Muscle layer of colon (tissue), 2 donors: ENCODE results near the gene SH2D3C.

Experiments
- H3K27ac ChIP-seq: one replicate; pipeline ENCODE4 v1.7.0; 2013; ENCODE audit warnings: low read depth, mild to moderate bottlenecking, low read length, moderate library complexity
- H3K27me3 ChIP-seq, 2 donors: one replicate each; pipeline ENCODE4 v1.7.0; 2013; ENCODE audit warnings: low read length in 2 of 2, mild to moderate bottlenecking in 2 of 2; ENCODE audit not compliant: insufficient read depth in 2 of 2, control insufficient read depth in 1 of 2
- H3K36me3 ChIP-seq: one replicate; pipeline ENCODE4 v1.7.0; 2013; ENCODE audit warnings: mild to moderate bottlenecking, low read length; ENCODE audit not compliant: insufficient read depth
- H3K4me1 ChIP-seq: one replicate; pipeline ENCODE4 v1.7.0; 2013; ENCODE audit warnings: mild to moderate bottlenecking, low read length; ENCODE audit not compliant: insufficient read depth
- H3K4me3 ChIP-seq, 2 donors: one replicate each; pipeline ENCODE4 v1.7.0; 2013; ENCODE audit warnings: low read length in 2 of 2, low read depth in 1 of 2, mild to moderate bottlenecking in 1 of 2, moderate library complexity in 1 of 2
- H3K9ac ChIP-seq: one replicate; pipeline ENCODE4 v1.7.0; 2013; ENCODE audit warnings: low read length
- H3K9me3 ChIP-seq: one replicate; pipeline ENCODE4 v1.7.0; 2013; ENCODE audit warnings: mild to moderate bottlenecking, low read length
- donor health status: abdominal sarcoma.
- donor health status: Adenocarcinoma of cecum.

Gene SH2D3C

DNA sequence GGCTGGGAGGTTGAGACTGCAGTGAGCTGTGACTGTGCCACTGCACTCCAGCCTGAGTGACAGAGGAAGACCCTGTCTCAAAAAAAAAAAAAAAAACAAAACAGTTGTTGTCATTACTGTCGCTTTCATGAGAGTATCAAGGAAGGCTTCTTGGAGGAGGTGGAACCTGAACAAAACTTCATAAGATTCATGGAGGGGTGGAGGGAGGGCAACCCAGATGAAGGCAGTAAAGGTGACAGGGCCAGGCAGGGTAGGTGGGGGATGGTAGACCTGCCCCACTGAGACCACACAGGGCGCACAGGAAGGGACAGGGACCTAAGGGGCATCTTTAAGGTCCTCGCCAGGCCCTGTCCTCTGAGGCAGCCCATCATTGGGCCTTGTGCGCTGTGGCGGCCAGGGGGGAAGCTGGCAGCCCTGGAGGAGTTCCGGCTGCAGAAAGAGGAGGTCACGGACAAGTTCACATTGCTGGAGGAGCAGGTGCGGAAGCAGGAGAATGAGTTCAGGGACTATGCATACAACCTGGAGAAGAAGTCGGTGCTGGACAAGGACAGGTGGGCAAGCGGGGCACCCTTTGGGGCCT, 68.2 kb downstream of the SH2D3C start:
- no peak overlapping the region for H3K27ac ChIP-seq
- no peak overlapping the region for H3K9ac ChIP-seq
- H3K9me3 ChIP-seq, result no peaks in the 10 kb centered on the region
- no peak overlapping the region for H3K4me3 ChIP-seq
- H3K27me3 ChIP-seq, result peaks cover 0 to 4% of the 10 kb centered on the region in 2 donors
- no peaks in the 10 kb centered on the region for H3K36me3 ChIP-seq
- peaks cover 6% of the 10 kb centered on the region for H3K4me1 ChIP-seq

DNA sequence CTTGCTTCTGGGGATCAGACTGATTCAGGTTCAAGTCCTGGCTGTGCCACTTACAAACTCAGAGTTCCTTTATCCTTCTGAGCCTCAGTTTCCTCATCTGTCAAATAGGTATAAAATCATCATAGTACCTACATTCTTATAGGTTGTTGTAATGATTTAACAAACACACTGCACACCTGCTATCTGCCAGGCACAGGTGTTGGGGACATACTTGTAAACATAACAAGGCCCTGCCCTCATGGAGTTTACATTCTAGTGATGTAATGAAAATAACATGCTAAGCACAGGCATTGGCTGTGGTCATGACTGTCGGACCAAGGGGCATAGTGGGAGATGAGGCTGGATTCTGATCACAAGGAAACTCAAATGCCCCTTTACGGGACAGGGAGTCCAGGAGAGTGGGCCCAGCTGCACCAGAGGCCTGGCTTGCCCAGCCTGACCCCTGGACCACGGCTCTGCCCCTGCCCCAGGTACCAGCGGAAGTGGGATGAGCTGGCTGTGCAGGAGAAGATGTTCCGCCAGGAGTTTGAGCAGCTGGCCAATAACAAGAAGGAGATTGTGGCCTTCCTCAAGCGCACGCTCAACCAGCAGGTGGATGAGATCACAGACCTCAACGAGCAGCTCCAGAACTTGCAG, 69.4 kb downstream of the SH2D3C start:
- H3K36me3 ChIP-seq, result no peaks in the 10 kb centered on the region
- no peak overlapping the region for H3K27ac ChIP-seq
- no peak overlapping the region for H3K4me3 ChIP-seq
- H3K9me3 ChIP-seq, result no peaks in the 10 kb centered on the region
- peaks cover under 1% of the 10 kb centered on the region for H3K4me1 ChIP-seq
- peaks cover 0 to 4% of the 10 kb centered on the region in 2 donors for H3K27me3 ChIP-seq
- no peak overlapping the region for H3K9ac ChIP-seq

DNA sequence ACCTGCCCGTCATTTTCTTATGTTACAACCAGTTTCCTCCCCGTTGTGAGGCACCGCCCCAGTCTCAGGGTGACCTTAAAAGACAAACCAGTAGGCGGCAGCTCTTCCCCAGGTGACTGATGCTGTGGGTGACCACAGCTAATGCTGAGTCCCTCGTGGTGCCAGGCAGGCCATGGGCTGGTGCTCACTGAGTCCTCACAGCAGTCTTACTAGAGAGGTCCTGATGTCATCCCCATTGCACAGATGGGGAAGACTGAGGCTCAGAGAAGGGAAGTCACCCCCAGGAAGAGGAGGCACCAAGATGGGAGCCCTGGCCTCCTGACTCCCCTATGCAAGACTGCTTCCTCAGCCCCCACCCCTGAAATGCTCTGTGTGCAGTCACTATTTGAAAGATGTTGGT, 70.7 kb downstream of the SH2D3C start:
- no peak overlapping the region for H3K9ac ChIP-seq
- no peaks in the 10 kb centered on the region for H3K36me3 ChIP-seq
- no peak overlapping the region for H3K27ac ChIP-seq
- no peaks in the 10 kb centered on the region for H3K9me3 ChIP-seq
- H3K4me1 ChIP-seq, result no peaks in the 10 kb centered on the region
- no peak overlapping the region for H3K4me3 ChIP-seq
- H3K27me3 ChIP-seq, result peaks cover 0 to 4% of the 10 kb centered on the region in 2 donors

DNA sequence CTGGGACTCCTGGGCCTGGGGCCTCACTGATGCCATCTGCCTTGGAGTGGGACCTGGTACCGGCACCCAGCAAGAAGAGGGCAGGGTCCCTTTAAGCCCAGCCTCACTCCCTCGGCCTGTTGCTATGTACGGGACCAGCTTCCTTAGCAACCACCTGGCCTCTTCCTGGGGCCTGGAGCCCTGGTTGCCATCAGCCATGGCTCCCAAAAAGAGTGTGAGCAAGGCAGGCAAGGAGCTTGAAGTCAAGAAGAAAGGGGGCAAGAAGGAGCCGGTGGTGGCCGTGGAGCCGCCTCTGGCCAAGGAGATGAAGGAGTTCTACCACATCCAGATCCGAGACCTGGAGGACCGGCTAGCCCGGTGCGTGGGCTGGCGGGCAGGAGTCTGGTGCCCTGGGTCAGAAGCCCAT, 71.6 kb downstream of the SH2D3C start, which contains the start of gene CFAP157:
CFAP157 (plus strand) TSS at position 153 of the 406 bp plus-strand sequence; CDS start at position 197, 44 bp downstream.
- no peak within 1 kb of the TSS for H3K9ac ChIP-seq
- H3K36me3 ChIP-seq, result no peaks in the 10 kb centered on the region
- no peak within 1 kb of the TSS for H3K4me3 ChIP-seq
- H3K27me3 ChIP-seq, result peaks cover 0 to 4% of the 10 kb centered on the region in 2 donors
- no peak within 1 kb of the TSS for H3K27ac ChIP-seq
- no peaks in the 10 kb centered on the region for H3K9me3 ChIP-seq
- no peaks in the 10 kb centered on the region for H3K4me1 ChIP-seq

DNA sequence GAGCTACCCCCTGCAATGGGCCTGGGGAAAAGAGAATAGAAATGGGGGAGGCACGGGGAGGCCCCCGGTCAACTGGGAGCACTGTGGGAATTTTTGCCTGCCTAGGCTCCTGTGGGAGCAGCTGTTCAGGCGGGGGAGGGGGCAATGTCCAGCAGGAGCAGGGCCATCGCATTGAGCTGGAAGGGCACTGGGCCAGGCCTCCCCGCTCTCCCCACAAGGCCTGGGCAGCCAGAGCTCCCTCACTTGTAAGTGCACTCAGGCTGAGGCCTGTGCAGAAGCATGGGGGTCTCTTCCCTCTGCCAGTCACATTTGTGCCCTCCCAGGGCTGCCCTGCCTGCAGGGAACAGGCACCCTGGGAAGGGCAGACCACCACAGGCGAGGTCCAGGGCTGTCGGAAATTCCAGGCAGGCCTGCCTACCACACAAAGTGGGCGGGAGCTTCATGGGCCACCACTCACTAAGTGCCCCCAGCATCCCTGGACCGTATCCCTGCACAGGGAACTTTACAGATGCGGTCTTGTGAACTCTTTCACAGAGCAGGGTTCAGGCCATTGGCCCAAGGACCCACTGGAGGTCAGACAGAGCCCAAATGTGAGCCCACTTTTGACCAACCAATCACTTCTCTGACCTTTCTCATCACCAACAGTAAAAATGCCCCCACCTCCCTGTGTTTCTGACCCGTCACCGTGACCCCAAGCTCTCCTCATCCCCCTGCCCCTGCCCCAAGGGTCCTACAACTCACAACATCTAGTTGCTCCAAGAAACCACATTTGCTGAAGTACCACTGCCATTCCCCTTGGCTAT, 72.7 kb downstream of the SH2D3C start:
- Histone ChIP-seq H3K9ac (no peak overlapping the region), H3K4me3 (no peak overlapping the region), H3K36me3 (no peaks in the 10 kb centered on the region), H3K4me1 (no peaks in the 10 kb centered on the region), H3K9me3 (no peaks in the 10 kb centered on the region), H3K27ac (no peak overlapping the region), H3K27me3 (peaks cover 0 to 4% of the 10 kb centered on the region in 2 donors)

DNA sequence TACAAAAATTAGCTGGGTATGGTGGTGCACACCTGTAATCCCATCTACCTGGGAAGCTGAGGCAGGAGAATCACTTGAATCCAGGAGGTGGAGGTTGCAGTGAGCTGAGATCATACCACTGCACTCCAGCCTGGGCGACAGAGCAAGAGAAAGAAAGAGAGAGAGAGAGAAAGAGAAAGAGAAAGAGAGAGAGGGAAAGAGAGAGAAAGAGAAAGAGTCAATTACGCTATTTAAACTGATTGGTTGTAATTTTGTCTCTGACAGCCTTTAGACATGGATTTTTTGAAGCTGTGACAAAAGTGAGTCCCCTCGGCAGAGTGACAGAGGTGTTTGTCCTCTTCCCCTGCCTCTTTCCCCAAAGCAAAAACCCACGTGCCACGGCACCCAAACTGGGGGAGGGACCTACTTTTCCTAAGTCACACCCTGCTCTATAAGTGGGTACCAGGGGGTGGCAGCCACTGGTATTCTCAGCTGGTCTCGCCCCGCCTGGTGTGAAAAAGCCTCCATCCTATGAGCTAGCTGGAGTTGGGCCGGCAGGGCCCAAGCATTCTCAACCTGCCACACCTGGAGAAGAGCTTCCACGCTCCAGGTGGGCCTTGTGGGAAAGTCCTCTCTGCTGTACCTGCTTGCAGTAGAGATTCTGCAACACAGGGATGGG, 75.0 kb downstream of the SH2D3C start:
- Histone ChIP-seq H3K36me3 (no peaks in the 10 kb centered on the region), H3K27ac (no peak overlapping the region), H3K4me1 (peaks cover 11% of the 10 kb centered on the region), H3K27me3 (peaks cover 0 to 4% of the 10 kb centered on the region in 2 donors), H3K4me3 (no peak overlapping the region), H3K9me3 (no peaks in the 10 kb centered on the region), H3K9ac (no peak overlapping the region)

DNA sequence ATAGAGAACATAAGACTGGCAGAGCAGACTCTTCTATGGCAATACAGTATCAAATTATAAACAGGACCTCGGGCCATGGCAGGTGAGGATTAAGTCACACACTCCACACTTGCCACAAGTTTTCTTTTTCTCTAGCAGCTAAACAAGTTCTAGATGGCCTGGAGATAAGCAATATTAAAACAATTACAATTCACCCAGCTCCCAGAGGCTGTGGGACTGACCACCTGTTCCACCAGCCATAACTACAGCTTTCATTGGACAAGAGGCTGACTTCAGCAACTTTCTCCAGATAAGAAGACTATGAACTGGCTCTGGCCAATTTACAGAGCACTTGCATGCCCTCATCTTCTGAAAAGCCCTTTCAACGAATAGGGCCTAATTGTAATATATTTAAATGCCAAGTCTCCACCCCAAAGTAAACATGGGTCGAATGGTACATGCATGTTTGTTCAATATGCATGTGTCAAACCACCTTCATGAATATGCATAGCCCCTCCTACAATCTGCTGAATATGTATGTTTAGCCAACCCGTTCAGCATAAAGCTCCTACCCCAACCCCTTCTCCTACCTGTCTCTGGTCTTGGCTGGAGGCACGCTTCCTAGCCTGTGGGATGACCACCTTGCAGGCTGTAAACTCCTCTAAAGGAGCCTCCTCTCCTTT, 77.7 kb downstream of the SH2D3C start:
- H3K36me3 ChIP-seq, result no peaks in the 10 kb centered on the region
- no peak overlapping the region for H3K9ac ChIP-seq
- H3K27me3 ChIP-seq, result no peaks in the 10 kb centered on the region
- H3K4me1 ChIP-seq, result peaks cover 11% of the 10 kb centered on the region
- no peak overlapping the region for H3K4me3 ChIP-seq
- no peak overlapping the region for H3K27ac ChIP-seq
- no peaks in the 10 kb centered on the region for H3K9me3 ChIP-seq

DNA sequence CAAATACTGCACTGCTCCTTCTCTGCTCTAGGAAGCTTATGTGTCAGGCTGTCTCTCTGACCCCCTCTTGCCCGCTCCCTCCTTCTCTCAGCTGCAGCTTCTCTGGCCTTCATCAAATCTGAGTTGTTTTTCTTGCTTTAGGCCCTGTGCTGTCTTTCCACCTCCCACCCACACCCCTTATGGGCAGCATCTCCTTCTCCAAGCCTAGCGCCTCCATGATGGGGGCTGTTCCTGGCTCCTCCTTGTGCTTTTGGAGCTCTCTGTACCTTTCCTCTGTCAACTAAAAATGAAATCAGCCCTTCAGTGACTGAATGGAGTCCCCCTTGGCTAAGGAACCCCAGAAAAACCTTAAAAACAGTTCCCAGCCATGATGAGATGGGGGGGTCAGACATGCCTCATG, 78.3 kb downstream of the SH2D3C start:
- Histone ChIP-seq H3K9me3 (no peaks in the 10 kb centered on the region), H3K36me3 (no peaks in the 10 kb centered on the region), H3K9ac (no peak overlapping the region), H3K27ac (no peak overlapping the region), H3K4me1 (peaks cover 11% of the 10 kb centered on the region), H3K4me3 (peak overlapping the region in 1 of 2 donors; percentile 47), H3K27me3 (no peaks in the 10 kb centered on the region)

DNA sequence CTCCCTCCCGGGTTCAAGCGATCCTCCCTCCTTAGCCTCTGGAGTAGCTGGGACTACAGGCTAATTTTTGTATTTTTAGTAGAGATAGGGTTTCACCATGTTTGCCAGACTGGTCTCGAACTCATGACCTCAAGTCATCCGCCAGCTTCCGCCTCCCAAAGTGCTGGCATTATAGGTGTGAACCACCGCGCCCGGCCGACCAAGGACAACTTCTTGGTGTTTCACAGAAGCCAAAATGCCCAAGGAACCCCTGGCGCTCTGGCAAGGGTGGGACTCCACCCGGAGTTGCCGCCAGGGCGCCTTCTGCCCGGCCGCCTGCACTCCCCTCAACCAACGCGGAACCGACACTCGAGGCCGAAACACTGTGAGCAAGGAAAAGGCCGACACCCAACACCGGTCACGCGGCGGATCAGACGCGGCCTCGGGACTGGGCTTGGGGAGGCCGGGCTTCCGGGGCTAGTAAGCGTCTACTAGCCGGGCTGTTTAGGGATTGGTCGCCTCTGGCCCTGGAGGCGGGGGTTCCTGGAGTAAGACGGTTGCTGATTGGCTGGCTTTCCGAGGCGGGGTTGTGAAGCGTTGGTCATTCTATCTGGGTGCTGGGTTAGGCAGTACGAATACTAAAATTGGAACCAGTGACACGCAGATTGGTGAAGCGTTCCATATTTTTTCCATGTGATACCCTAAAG, 79.3 kb downstream of the SH2D3C start:
- no peaks in the 10 kb centered on the region for H3K27me3 ChIP-seq
- H3K9me3 ChIP-seq, result no peaks in the 10 kb centered on the region
- peaks cover 11% of the 10 kb centered on the region for H3K4me1 ChIP-seq
- peak overlapping the region; percentile 9 for H3K9ac ChIP-seq
- H3K4me3 ChIP-seq, result peak overlapping the region; percentile 23 to 47
- no peaks in the 10 kb centered on the region for H3K36me3 ChIP-seq
- H3K27ac ChIP-seq, result peak overlapping the region; percentile 47

DNA sequence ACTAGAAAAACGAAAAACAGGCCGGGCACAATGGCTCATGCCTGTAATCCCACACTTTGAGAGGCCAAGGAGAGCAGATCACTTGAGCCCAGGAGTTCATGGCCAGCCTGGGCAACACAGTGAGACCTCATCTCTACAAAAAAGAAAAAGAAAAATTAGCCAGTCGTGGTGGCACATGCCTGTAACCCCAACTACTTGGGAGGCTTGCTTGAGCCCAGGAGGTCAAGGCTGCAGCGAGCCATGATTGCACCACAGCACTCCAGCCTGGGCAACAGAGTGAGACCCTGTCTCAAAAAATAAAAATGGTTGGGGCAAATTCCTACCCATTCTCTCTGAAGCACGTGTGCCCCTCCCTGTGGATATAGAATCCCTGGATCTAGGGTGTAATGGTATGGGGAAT, 80.1 kb downstream of the SH2D3C start:
- H3K27ac ChIP-seq, result no peak overlapping the region
- no peak overlapping the region for H3K9ac ChIP-seq
- no peaks in the 10 kb centered on the region for H3K9me3 ChIP-seq
- no peaks in the 10 kb centered on the region for H3K36me3 ChIP-seq
- no peaks in the 10 kb centered on the region for H3K27me3 ChIP-seq
- H3K4me1 ChIP-seq, result peaks cover 11% of the 10 kb centered on the region
- no peak overlapping the region for H3K4me3 ChIP-seq
